Gastroesophageal sphincter (tissue), 3 donors: ENCODE data around the gene TIMM8B.

Experiments
- EP300 ChIP-seq: sonication (generic); formaldehyde crosslinking; IDR thresholded peaks from one replicate; pipeline ENCODE4 v1.6.1; 2017; ENCODE audit warnings: antibody characterized with exemption, mild to moderate bottlenecking
- POLR2A ChIP-seq, 2 donors: fragments of 450-650 bp; IDR thresholded peaks; one replicate each; pipeline ENCODE4 v1.6.1; 2017; ENCODE audit warnings: antibody characterized with exemption in 2 of 2, mild to moderate bottlenecking in 2 of 2, moderate library complexity in 1 of 2
- TF ChIP-seq, protein P1 (sequence below), 4 experiments: fragments of 200-600 bp in 2 of 4; fragments of 450-650 bp in 2 of 4; sonication (generic) in 1 of 4; IDR thresholded peaks; one replicate each; pipeline ENCODE4 v1.5.1; 2017 to 2019; ENCODE audit warnings: antibody characterized with exemption in 4 of 4, mild to moderate bottlenecking in 2 of 4, moderate library complexity in 2 of 4

- no peak for TF ChIP-seq POLR2A (IDR thresholded peaks at IDR 0.05)
- TF ChIP-seq, protein P1, sequence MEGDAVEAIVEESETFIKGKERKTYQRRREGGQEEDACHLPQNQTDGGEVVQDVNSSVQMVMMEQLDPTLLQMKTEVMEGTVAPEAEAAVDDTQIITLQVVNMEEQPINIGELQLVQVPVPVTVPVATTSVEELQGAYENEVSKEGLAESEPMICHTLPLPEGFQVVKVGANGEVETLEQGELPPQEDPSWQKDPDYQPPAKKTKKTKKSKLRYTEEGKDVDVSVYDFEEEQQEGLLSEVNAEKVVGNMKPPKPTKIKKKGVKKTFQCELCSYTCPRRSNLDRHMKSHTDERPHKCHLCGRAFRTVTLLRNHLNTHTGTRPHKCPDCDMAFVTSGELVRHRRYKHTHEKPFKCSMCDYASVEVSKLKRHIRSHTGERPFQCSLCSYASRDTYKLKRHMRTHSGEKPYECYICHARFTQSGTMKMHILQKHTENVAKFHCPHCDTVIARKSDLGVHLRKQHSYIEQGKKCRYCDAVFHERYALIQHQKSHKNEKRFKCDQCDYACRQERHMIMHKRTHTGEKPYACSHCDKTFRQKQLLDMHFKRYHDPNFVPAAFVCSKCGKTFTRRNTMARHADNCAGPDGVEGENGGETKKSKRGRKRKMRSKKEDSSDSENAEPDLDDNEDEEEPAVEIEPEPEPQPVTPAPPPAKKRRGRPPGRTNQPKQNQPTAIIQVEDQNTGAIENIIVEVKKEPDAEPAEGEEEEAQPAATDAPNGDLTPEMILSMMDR (IDR thresholded peaks at IDR 0.05), result no peak
- no peak for TF ChIP-seq EP300
These were observed 40.5 kb upstream of the TIMM8B start for GRCh38 chr11:112127056-112127455.
